Aorta (tissue), 5 donors: ENCODE results near the gene CCDC169. TPM values are rescaled to one million over a fixed set of nuclear protein-coding genes. Genes with fewer than 3 reads are reported as not detected.
"Not testable (repeated sequence)": the region's sequence is repeated elsewhere in the genome, so short reads cannot be mapped to it uniquely, and the experiment has no call there.

Experiments
- ATAC-seq: fragments of 200-7000 bp; cut with Tn5 transposase; one replicate; pipeline ENCODE4 v1.9.1; 2022; ENCODE audit warnings: moderate library complexity; ENCODE audit not compliant: low FRiP score
- DNase-seq, 2 donors: peaks; one replicate each; pipeline ENCODE4 v3.0.0-alpha.2; 2020
- H3K27ac ChIP-seq, 2 donors: one replicate each; pipeline ENCODE4 v1.5.1; 2013; ENCODE audit warnings: low read length in 2 of 2, mild to moderate bottlenecking in 2 of 2, moderate library complexity in 2 of 2, control low read depth in 1 of 2, inconsistent platforms in 1 of 2, low read depth in 1 of 2
- H3K27me3 ChIP-seq, 2 donors: one replicate each; pipeline ENCODE4 v1.6.1; 2013; ENCODE audit warnings: control low read depth in 1 of 2, low read length in 1 of 2, mild to moderate bottlenecking in 1 of 2, moderate library complexity in 1 of 2; ENCODE audit not compliant: insufficient read depth in 2 of 2, control insufficient read depth in 1 of 2
- H3K36me3 ChIP-seq, 2 donors: one replicate each; pipeline ENCODE4 v1.6.1; 2013; ENCODE audit warnings: control low read depth in 1 of 2, low read length in 1 of 2, mild to moderate bottlenecking in 1 of 2; ENCODE audit not compliant: insufficient read depth in 2 of 2, control insufficient read depth in 1 of 2
- H3K4me1 ChIP-seq, 2 donors: one replicate each; pipeline ENCODE4 v1.6.1; 2013; ENCODE audit warnings: low read length in 2 of 2, control low read depth in 1 of 2, mild to moderate bottlenecking in 1 of 2, moderate library complexity in 1 of 2; ENCODE audit not compliant: insufficient read depth in 2 of 2, control insufficient read depth in 1 of 2
- H3K4me3 ChIP-seq, 2 donors: one replicate each; pipeline ENCODE4 v1.5.1; 2013; ENCODE audit warnings: low read length in 2 of 2, control low read depth in 1 of 2, mild to moderate bottlenecking in 1 of 2
- H3K9me3 ChIP-seq: one replicate; pipeline ENCODE4 v1.6.1; 2013; ENCODE audit warnings: mild to moderate bottlenecking, low read length; ENCODE audit not compliant: control insufficient read depth
- WGBS, 2 donors: extraction: QIAGEN DNeasy Blood & Tissue Kit; methylation state at CpG; one replicate each; pipeline ENCODE4 v1.1.7; 2013; 5-methylcytosine and 5-hydroxymethylcytosine counted together
- intact Hi-C, 2 donors: fragments of 100-400 bp; cut with DNase I; formaldehyde crosslinking; loops; one replicate each; pipeline versions ENCODE4 v1.14.2 to v1.15.0; 2022
- polyA plus RNA-seq, 2 donors: library from polyadenylated mRNA; stranded (reverse); fragments of 200-250 nt; gene quantifications; one replicate each; pipeline ENCODE4 v1.2.3, GENCODE V29; 2013
- total RNA-seq, 2 donors: library from RNA; stranded (reverse); fragmentation: NEBNext Ultra II Directional; extraction: Animal tissue kit (Norgen Biotek cat#: 25700); gene quantifications; one replicate each; pipeline ENCODE4 v1.2.1, GENCODE V29; 2021
- donor health status: healthy with polysubstance abuse.
- donor health status: Bipolar disorder and iron deficiency.
- donor health status: DM: no; HTN: no; CAD: no.
- donor health status: DM: no; HTN: no; CAD: no.
- donor health status: DM: yes; HTN: yes; CAD: no.

The CCDC169 gene
- total and polyA plus RNA-seq, 4 donors = 0.28 to 1.5 (median 0.55) TPM; not detected in 1

- H3K9me3 ChIP-seq = no peaks in the 10 kb centered on the region
- H3K27me3 ChIP-seq = no peaks in the 10 kb centered on the region
- WGBS, 2 donors = 80 to 91% methylated on average over 1 of the region's 1 CpG
- peaks cover 0 to 4% of the 10 kb centered on the region in 2 donors for H3K4me1 ChIP-seq
- no peak overlapping the region for H3K27ac ChIP-seq
- no peak for DNase-seq
- ATAC-seq = no peak
- no peaks in the 10 kb centered on the region for H3K36me3 ChIP-seq
- intact Hi-C loops = no loop called here
- H3K4me3 ChIP-seq = no peak overlapping the region
These were observed 44.1 kb upstream of the CCDC169 start for GRCh38 chr13:36341718-36342117.

- Histone ChIP-seq H3K4me3 (no peak overlapping the region), H3K9me3 (no peaks in the 10 kb centered on the region), H3K36me3 (no peaks in the 10 kb centered on the region), H3K4me1 (peaks cover 2 to 7% of the 10 kb centered on the region in 2 donors), H3K27ac (no peak overlapping the region), H3K27me3 (no peaks in the 10 kb centered on the region)
- ATAC-seq (no peak), DNase-seq (no peak)
- 88 to 93% methylated on average over 4 of the region's 4 CpGs for WGBS, 2 donors
- intact Hi-C loops = no loop called here
These were observed 42.1 kb upstream of the CCDC169 start for GRCh38 chr13:36339600-36340155.

DNA sequence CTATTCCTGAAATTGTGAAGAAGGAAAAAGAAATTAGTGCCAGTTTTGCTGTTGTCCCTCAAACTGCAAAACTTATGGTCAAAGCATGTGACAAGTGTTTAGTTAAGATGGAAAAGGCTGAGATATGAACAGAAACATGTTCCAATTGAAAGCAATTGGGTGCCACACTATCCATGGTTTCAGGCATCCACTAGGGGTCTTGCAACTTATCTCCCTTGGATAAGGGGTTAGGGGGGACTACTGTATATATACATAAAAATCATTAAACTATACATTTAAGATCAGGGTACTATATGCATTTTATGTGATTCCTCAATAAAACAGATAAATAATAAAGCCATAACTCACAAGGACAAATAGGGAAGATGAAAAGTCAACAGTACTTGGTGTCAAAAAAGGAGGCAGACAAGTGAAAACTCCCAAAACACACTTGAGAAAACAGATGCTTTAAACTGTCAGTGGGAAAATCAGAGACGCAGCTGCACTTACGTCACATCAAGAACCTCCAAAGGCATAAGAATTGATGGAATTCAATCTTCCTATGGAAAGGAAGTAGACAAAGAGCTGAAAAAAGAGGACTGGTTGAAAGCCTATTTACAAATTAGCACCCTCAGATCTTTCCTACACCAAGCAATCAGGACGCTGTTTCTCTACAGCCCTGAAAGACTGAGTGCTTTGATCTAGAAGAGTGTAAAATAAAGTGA lies 40.5 kb upstream of the CCDC169 start:
- H3K4me3 ChIP-seq = no peak overlapping the region
- ATAC-seq = no peak
- H3K27me3 ChIP-seq = no peaks in the 10 kb centered on the region
- H3K36me3 ChIP-seq = no peaks in the 10 kb centered on the region
- peaks cover 2 to 12% of the 10 kb centered on the region in 2 donors for H3K4me1 ChIP-seq
- H3K27ac ChIP-seq = no peak overlapping the region
- 85% methylated on average over 3 of the region's 3 CpGs for WGBS, 2 donors
- intact Hi-C loops = no loop called here
- DNase-seq = no peak
- H3K9me3 ChIP-seq = no peaks in the 10 kb centered on the region

GRCh38 chr13:36332986-36333385 lies 35.4 kb upstream of the CCDC169 start:
- Histone ChIP-seq H3K27ac (no peak overlapping the region), H3K9me3 (no peaks in the 10 kb centered on the region), H3K4me3 (no peak overlapping the region), H3K4me1 (peaks cover 4 to 7% of the 10 kb centered on the region in 2 donors), H3K27me3 (no peaks in the 10 kb centered on the region), H3K36me3 (no peaks in the 10 kb centered on the region)
- intact Hi-C loops = no loop called here
- DNase-seq (no peak), ATAC-seq (no peak)

- H3K36me3 ChIP-seq, H3K27me3 ChIP-seq, H3K27ac ChIP-seq, H3K9me3 ChIP-seq, H3K4me3 ChIP-seq, intact Hi-C loops, H3K4me1 ChIP-seq, ATAC-seq, DNase-seq: not testable (repeated sequence)
These were observed 34.6 kb upstream of the CCDC169 start for GRCh38 chr13:36332255-36332654.

- Histone ChIP-seq H3K27me3 (no peaks in the 10 kb centered on the region), H3K4me1 (peaks cover 4 to 7% of the 10 kb centered on the region in 2 donors), H3K4me3 (no peak overlapping the region), H3K36me3 (no peaks in the 10 kb centered on the region), H3K9me3 (no peaks in the 10 kb centered on the region), H3K27ac (no peak overlapping the region)
- DNase-seq (no peak), ATAC-seq (no peak)
- WGBS, 2 donors = 81 to 86% methylated on average over 4 of the region's 4 CpGs
- intact Hi-C loops = no loop called here
These were observed 33.7 kb upstream of the CCDC169 start for GRCh38 chr13:36331280-36331679.

GRCh38 chr13:36329361-36329760 lies 31.7 kb upstream of the CCDC169 start:
- 16 to 20% methylated on average over 4 of the region's 4 CpGs for WGBS, 2 donors
- no peak for ATAC-seq
- peaks cover under 1 to 7% of the 10 kb centered on the region in 2 donors for H3K36me3 ChIP-seq

GRCh38 chr13:36328821-36329220 lies 31.2 kb upstream of the CCDC169 start:
- no peak for ATAC-seq
- no peak for DNase-seq
- Histone ChIP-seq H3K4me1 (peaks cover 0 to 4% of the 10 kb centered on the region in 2 donors), H3K4me3 (no peak overlapping the region), H3K27ac (no peak overlapping the region), H3K9me3 (no peaks in the 10 kb centered on the region), H3K36me3 (peaks cover 6 to 8% of the 10 kb centered on the region in 2 donors), H3K27me3 (no peaks in the 10 kb centered on the region)
- WGBS, 2 donors = 77 to 83% methylated on average over 2 of the region's 2 CpGs
- intact Hi-C loops = no loop called here

More at GRCh38 chr13:36329361-36329760, 31.7 kb upstream of the CCDC169 start:
- no peak overlapping the region for H3K4me3 ChIP-seq
- no peak for DNase-seq
- no peaks in the 10 kb centered on the region for H3K27me3 ChIP-seq
- intact Hi-C loops = no loop called here
- H3K4me1 ChIP-seq = peaks cover 4 to 5% of the 10 kb centered on the region in 2 donors
- no peak overlapping the region for H3K27ac ChIP-seq
- H3K9me3 ChIP-seq = no peaks in the 10 kb centered on the region

DNA sequence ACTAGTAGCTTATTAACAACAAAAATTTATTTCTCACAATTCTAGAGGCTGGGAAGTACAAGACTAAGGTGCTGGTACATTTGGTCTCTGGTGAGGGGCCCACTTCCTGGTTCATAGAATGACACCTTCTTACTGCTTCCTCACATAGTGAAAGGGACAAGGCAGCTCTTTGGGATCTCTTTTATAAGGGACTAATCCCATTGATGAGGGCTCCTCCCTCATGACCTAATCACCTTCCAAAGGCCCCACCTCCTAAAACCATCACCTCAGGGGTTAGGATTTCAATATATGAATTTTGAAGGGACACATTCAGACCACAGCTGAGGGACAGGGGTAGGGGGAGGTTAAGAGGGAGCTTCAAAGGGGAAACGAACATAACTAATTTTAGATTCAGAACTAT lies 28.3 kb upstream of the CCDC169 start:
- H3K27me3 ChIP-seq = no peaks in the 10 kb centered on the region
- no peak for DNase-seq
- H3K9me3 ChIP-seq = no peaks in the 10 kb centered on the region
- no peak overlapping the region for H3K27ac ChIP-seq
- intact Hi-C loops = no loop called here
- H3K4me1 ChIP-seq = peaks cover 0 to 4% of the 10 kb centered on the region in 2 donors
- H3K36me3 ChIP-seq = peaks cover 10 to 13% of the 10 kb centered on the region in 2 donors
- 81 to 88% methylated on average over 1 of the region's 1 CpG for WGBS, 2 donors
- no peak for ATAC-seq
- no peak overlapping the region for H3K4me3 ChIP-seq
